IMR-90 (cell line): ENCODE data around the gene CARMIL1. TPM values are rescaled to one million over a fixed set of nuclear protein-coding genes. Genes with fewer than 3 reads are reported as not detected.

Experiments used
- ATAC-seq: fragments of 200-7000 bp; cut with Tn5 transposase; 2 replicates; pipeline ENCODE4 v1.9.1; 2020; ENCODE audit warnings: low read depth, mild to moderate bottlenecking, moderate library complexity
- BruUV-seq: library from RNA; stranded (reverse); fragments of 400-500 nt; replicated peaks from 2 replicates; lab custom pipeline; 2021; lab: Mats Ljungman, UMichigan
- CTCF ChIA-PET: fragments of 300-600 bp; formaldehyde crosslinking; extraction: SDS; loops from one replicate; lab custom pipeline; 2021; ENCODE audit warnings: antibody characterized with exemption; lab: Yijun Ruan, JAX
- POLR2A ChIA-PET: fragments of 300-600 bp; sonication (Branson Sonifier 250); formaldehyde crosslinking; loops from one replicate; lab custom pipeline; 2022; ENCODE audit warnings: antibody characterized with exemption; ENCODE audit not compliant: unreplicated experiment; lab: Charles Lee
- DNase-seq: peaks from one replicate; pipeline ENCODE4 v3.0.0; 2013
- H2AFZ ChIP-seq: replicated peaks from 2 replicates; pipeline ENCODE3; 2013; ENCODE audit warnings: low read length, mild to moderate bottlenecking; ENCODE audit not compliant: poor library complexity
- H2AK5ac ChIP-seq: 2 replicates; pipeline ENCODE4 v1.6.1; 2013; ENCODE audit warnings: low read depth, low read length, inconsistent platforms
- H2AK9ac ChIP-seq: replicated peaks from 2 replicates; pipeline ENCODE3; 2013; ENCODE audit warnings: mild to moderate bottlenecking, low read depth, low read length, moderate library complexity; ENCODE audit not compliant: poor library complexity
- H2BK120ac ChIP-seq: 2 replicates; pipeline ENCODE4 v1.6.1; 2013; ENCODE audit warnings: low read depth, low read length, inconsistent platforms
- H2BK15ac ChIP-seq: 3 replicates; pipeline ENCODE4 v1.6.1; 2013; ENCODE audit warnings: low read depth, low read length, inconsistent platforms
- H2BK20ac ChIP-seq: 2 replicates; pipeline ENCODE4 v1.6.1; 2013; ENCODE audit warnings: low read depth, mild to moderate bottlenecking, inconsistent platforms, low read length, moderate library complexity
- H2BK5ac ChIP-seq: 2 replicates; pipeline ENCODE4 v1.6.1; 2013; ENCODE audit warnings: mild to moderate bottlenecking, low read depth, low read length, inconsistent platforms; ENCODE audit not compliant: poor library complexity, severe bottlenecking
- H3K14ac ChIP-seq: replicated peaks from 2 replicates; pipeline ENCODE4 v1.6.1; 2013; ENCODE audit warnings: low read depth, low read length, inconsistent platforms
- H3K18ac ChIP-seq: 2 replicates; pipeline ENCODE4 v1.6.1; 2013; ENCODE audit warnings: low read depth, low read length, control low read depth
- H3K23ac ChIP-seq: 2 replicates; pipeline ENCODE4 v1.6.1; 2013; ENCODE audit warnings: low read depth, low read length, inconsistent platforms
- H3K27ac ChIP-seq: 2 replicates; pipeline ENCODE4 v1.5.1; 2013; ENCODE audit warnings: mild to moderate bottlenecking, control low read depth, low read length; ENCODE audit not compliant: insufficient read depth
- H3K27me3 ChIP-seq: 2 replicates; pipeline ENCODE4 v1.6.1; 2013; ENCODE audit warnings: low read length; ENCODE audit not compliant: control insufficient read depth, insufficient read depth
- H3K36me3 ChIP-seq: 2 replicates; pipeline ENCODE4 v1.6.1; 2013; ENCODE audit warnings: low read length, mixed read lengths; ENCODE audit not compliant: control insufficient read depth, insufficient read depth
- H3K4ac ChIP-seq: 2 replicates; pipeline ENCODE4 v1.6.1; 2013; ENCODE audit warnings: low read depth, low read length, inconsistent platforms
- H3K4me1 ChIP-seq: 2 replicates; pipeline ENCODE4 v1.6.1; 2013; ENCODE audit warnings: low read length, mixed read lengths; ENCODE audit not compliant: control insufficient read depth, insufficient read depth
- H3K4me2 ChIP-seq: 2 replicates; pipeline ENCODE4 v1.6.1; 2013; ENCODE audit warnings: low read depth, mild to moderate bottlenecking, control low read depth, low read length, moderate library complexity
- H3K4me3 ChIP-seq: 2 replicates; pipeline ENCODE4 v1.5.1; 2013; ENCODE audit warnings: low read depth, mild to moderate bottlenecking, control low read depth, low read length, moderate library complexity; ENCODE audit not compliant: insufficient read depth
- H3K56ac ChIP-seq: 2 replicates; pipeline ENCODE4 v1.6.1; 2013; ENCODE audit warnings: low read length, inconsistent platforms; ENCODE audit not compliant: insufficient read depth; ENCODE audit errors: extremely low read depth
- H3K79me1 ChIP-seq, 2 experiments: 2 replicates each; pipeline ENCODE4 v1.6.1; 2013; ENCODE audit warnings: low read length in 2 of 2, inconsistent platforms in 1 of 2, low read depth in 1 of 2
- H3K9ac ChIP-seq: 2 replicates; pipeline ENCODE4 v1.6.1; 2013; ENCODE audit warnings: low read depth, low read length, control low read depth
- H3K9me1 ChIP-seq: 2 replicates; pipeline ENCODE4 v1.6.1; 2013; ENCODE audit warnings: low read length, inconsistent platforms; ENCODE audit not compliant: insufficient read depth
- H3K9me3 ChIP-seq: 2 replicates; pipeline ENCODE4 v1.6.1; 2013; ENCODE audit warnings: low read length; ENCODE audit not compliant: control insufficient read depth, insufficient read depth
- H4K20me1 ChIP-seq: 2 replicates; pipeline ENCODE4 v1.6.1; 2013; ENCODE audit warnings: low read length, inconsistent platforms; ENCODE audit not compliant: insufficient read depth
- H4K5ac ChIP-seq: 2 replicates; pipeline ENCODE4 v1.6.1; 2013; ENCODE audit warnings: mild to moderate bottlenecking, low read depth, low read length, control low read depth
- H4K8ac ChIP-seq, 2 experiments: 2 replicates each; pipeline ENCODE4 v1.6.1; 2013; ENCODE audit warnings: low read depth in 2 of 2, low read length in 2 of 2, control low read depth in 1 of 2, inconsistent platforms in 1 of 2
- H4K91ac ChIP-seq: 2 replicates; pipeline ENCODE4 v1.6.1; 2013; ENCODE audit warnings: low read depth, low read length, inconsistent platforms; ENCODE audit not compliant: insufficient read depth
- BHLHE40 ChIP-seq: fragments of 150-350 bp; IDR thresholded peaks from 2 replicates; pipeline ENCODE4 v1.6.1; 2016; ENCODE audit warnings: mild to moderate bottlenecking, low read depth, low read length
- CEBPB ChIP-seq: IDR thresholded peaks from 2 replicates; pipeline ENCODE4 v1.6.1; 2012; ENCODE audit warnings: low read depth, low read length, improper control_type of control experiment
- CHD1 ChIP-seq: IDR thresholded peaks from 2 replicates; pipeline ENCODE4 v1.6.1; 2012; ENCODE audit warnings: low read depth, low read length, improper control_type of control experiment
- FOS ChIP-seq: fragments of 150-350 bp; IDR thresholded peaks from 2 replicates; pipeline ENCODE4 v1.6.1; 2016; ENCODE audit warnings: low read depth, low read length
- MAFK ChIP-seq: IDR thresholded peaks from 2 replicates; pipeline ENCODE4 v1.6.1; 2012; ENCODE audit warnings: low read depth, low read length, improper control_type of control experiment
- MAZ ChIP-seq: IDR thresholded peaks from 2 replicates; pipeline ENCODE4 v1.6.1; 2012; ENCODE audit warnings: low read depth, mild to moderate bottlenecking, low read length, improper control_type of control experiment, moderate library complexity, borderline replicate concordance
- MXI1 ChIP-seq: IDR thresholded peaks from 2 replicates; pipeline ENCODE4 v1.6.1; 2012; ENCODE audit warnings: low read depth, mild to moderate bottlenecking, low read length, moderate library complexity, borderline replicate concordance
- NFE2L2 ChIP-seq: fragments of 150-350 bp; IDR thresholded peaks from 2 replicates; pipeline ENCODE4 v1.6.1; 2016; ENCODE audit warnings: low read depth, mild to moderate bottlenecking, low read length
- POLR2A ChIP-seq: IDR thresholded peaks from 2 replicates; pipeline ENCODE4 v1.6.1; 2012; ENCODE audit warnings: mild to moderate bottlenecking, low read depth, low read length
- RAD21 ChIP-seq: IDR thresholded peaks from 2 replicates; pipeline ENCODE4 v1.6.1; 2012; ENCODE audit warnings: low read length, improper control_type of control experiment
- RCOR1 ChIP-seq: IDR thresholded peaks from 2 replicates; pipeline ENCODE4 v1.6.1; 2012; ENCODE audit warnings: mild to moderate bottlenecking, low read length, improper control_type of control experiment; ENCODE audit not compliant: insufficient replicate concordance
- RFX5 ChIP-seq: IDR thresholded peaks from 2 replicates; pipeline ENCODE4 v1.8.0; 2012; ENCODE audit warnings: low read depth, mild to moderate bottlenecking, low read length, moderate library complexity
- SMC3 ChIP-seq: fragments of 150-350 bp; IDR thresholded peaks from 2 replicates; pipeline ENCODE4 v1.6.1; 2016; ENCODE audit warnings: low read depth, mild to moderate bottlenecking, antibody characterized with exemption, low read length, moderate library complexity
- WGBS, 2 experiments: methylation state at CpG; one replicate each; pipeline versions ENCODE4 v1.1.5 to v1.1.7; 2013; ENCODE audit warnings: missing lambda C conversion rate in 2 of 2; ENCODE audit not compliant: insufficient read length in 1 of 2; ENCODE audit errors: extremely low coverage in 2 of 2; 5-methylcytosine and 5-hydroxymethylcytosine counted together
- dilution Hi-C: fragments of 300-500 bp; cut with HindIII; formaldehyde crosslinking; loops from one replicate; pipeline ENCODE4 v1.14.3; 2018; ENCODE audit warnings: low sequenced_read_pairs; ENCODE audit not compliant: unreplicated experiment
- in situ Hi-C: fragments of 300-500 bp; cut with MboI; formaldehyde crosslinking; loops from 3 replicates; pipeline ENCODE4 v1.14.3; 2019; ENCODE audit warnings: low sequenced_read_pairs, inconsistent platforms, mixed read lengths
- intact Hi-C: fragments of 100-400 bp; cut with micrococcal nuclease; formaldehyde crosslinking; loops from 2 replicates; pipeline ENCODE4 v1.10.0; 2022
- polyA plus RNA-seq, 3 experiments: library from polyadenylated mRNA; depleted of rRNA; stranded (reverse); fragments of >200 nt; gene quantifications; 2 replicates each; pipeline ENCODE4 v1.2.3, GENCODE V29; 2012; ENCODE audit warnings: low replicate concordance in 1 of 3
- total RNA-seq: library from RNA; depleted of rRNA; stranded (reverse); fragments of >200 nt; gene quantifications from 2 replicates; pipeline ENCODE4 v1.2.3, GENCODE V29; 2012
- TF ChIP-seq, protein P1 (sequence below): conservative IDR thresholded peaks from 2 replicates; pipeline ENCODE4 v1.5.1; 2012; ENCODE audit warnings: mild to moderate bottlenecking, low read depth, low read length, improper control_type of control experiment
- TF ChIP-seq, protein P2 (sequence below): fragments of 150-350 bp; IDR thresholded peaks from 2 replicates; pipeline ENCODE4 v1.6.1; 2016; ENCODE audit warnings: low read depth, mild to moderate bottlenecking, low read length, moderate library complexity, borderline replicate concordance
- TF ChIP-seq, protein P3 (sequence below): fragments of 150-350 bp; IDR thresholded peaks from 2 replicates; pipeline ENCODE4 v1.6.1; 2017; ENCODE audit warnings: mild to moderate bottlenecking, antibody characterized with exemption, low read length, low read depth

The CARMIL1 gene
- total and polyA plus RNA-seq, 2 of the 4 experiments (the other 2 are of a cell fraction): 1.3 to 2.9 TPM

DNA sequence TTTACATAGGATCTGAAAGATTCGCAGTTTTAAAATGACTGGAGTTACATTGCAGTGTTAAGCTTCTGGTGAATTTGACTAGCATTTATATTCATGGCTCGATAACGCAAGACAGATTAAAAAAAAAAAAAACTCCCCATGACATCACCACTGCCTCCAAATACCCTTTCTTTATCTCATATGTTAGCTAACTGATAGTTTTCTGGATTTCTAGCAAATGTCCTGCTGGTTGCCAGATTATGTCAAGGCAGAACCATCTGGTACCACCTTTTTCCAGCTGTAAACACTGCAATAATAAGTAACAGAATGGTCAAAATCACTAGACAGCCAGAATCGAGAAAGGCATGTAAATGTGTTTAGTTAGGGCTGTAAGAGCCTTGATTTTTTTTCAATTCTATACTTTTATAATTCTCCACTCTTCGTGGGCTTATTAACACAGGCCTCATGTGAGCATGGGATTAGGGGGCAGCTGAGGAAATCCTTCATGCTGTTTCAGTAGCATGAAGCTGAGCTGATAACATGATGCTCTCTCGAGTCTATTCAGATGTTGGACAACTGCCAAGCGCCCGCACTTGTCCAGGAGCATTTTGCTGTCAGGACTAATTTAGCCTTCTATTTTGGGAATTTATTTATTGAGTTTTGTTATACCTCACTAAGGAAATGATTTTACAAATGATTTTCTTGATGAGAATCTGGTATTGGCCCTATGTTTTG lies 206.8 kb downstream of the CARMIL1 start:
- Histone ChIP-seq H4K5ac (no peak overlapping the region), H3K9me3 (no peaks in the 10 kb centered on the region), H2BK15ac (no peak overlapping the region), H4K91ac (no peak overlapping the region), H3K9me1 (no peaks in the 10 kb centered on the region), H4K20me1 (no peaks in the 10 kb centered on the region), H2BK20ac (no peak overlapping the region), H3K23ac (no peak overlapping the region), H3K4me3 (no peak overlapping the region), H3K4me1 (no peaks in the 10 kb centered on the region), H3K27ac (no peak overlapping the region), H3K18ac (no peak overlapping the region), H3K36me3 (no peaks in the 10 kb centered on the region), H2AFZ (no peak overlapping the region), H2AK9ac (no peak overlapping the region), H2BK120ac (no peak overlapping the region), H3K4me2 (no peak overlapping the region), H4K8ac (no peak overlapping the region), H3K4ac (no peak overlapping the region), H3K79me1 (no peaks in the 10 kb centered on the region), H3K27me3 (no peaks in the 10 kb centered on the region), H3K9ac (no peak overlapping the region), H2AK5ac (no peak overlapping the region), H3K56ac (no peak overlapping the region), H2BK5ac (no peak overlapping the region), H3K14ac (no peak overlapping the region)
- no CpG with 5 or more reads among the region's 8 CpGs for WGBS, 2 experiments
- CTCF ChIA-PET: interaction anchor here (0.6 kb wide), 1 partner anchor 19 kb away, joined by 4 read pairs; no protein-coding TSS in a partner anchor
- POLR2A ChIA-PET: no interaction called here
- dilution Hi-C loops: no loop called here
- ATAC-seq: no peak
- DNase-seq: no peak
- intact Hi-C loops: loop anchor here (1.0 kb wide), 1 partner anchor 41 kb away; no protein-coding TSS in a partner anchor
- no TSS peak for BruUV-seq
- in situ Hi-C loops: loop anchor here (5.0 kb wide), 1 partner anchor 214 kb away; no protein-coding TSS in a partner anchor
- TF ChIP-seq MAFK: no peak
- no peak for TF ChIP-seq CEBPB
- no peak for TF ChIP-seq SMC3
- no peak for TF ChIP-seq MXI1
- TF ChIP-seq, protein P1, sequence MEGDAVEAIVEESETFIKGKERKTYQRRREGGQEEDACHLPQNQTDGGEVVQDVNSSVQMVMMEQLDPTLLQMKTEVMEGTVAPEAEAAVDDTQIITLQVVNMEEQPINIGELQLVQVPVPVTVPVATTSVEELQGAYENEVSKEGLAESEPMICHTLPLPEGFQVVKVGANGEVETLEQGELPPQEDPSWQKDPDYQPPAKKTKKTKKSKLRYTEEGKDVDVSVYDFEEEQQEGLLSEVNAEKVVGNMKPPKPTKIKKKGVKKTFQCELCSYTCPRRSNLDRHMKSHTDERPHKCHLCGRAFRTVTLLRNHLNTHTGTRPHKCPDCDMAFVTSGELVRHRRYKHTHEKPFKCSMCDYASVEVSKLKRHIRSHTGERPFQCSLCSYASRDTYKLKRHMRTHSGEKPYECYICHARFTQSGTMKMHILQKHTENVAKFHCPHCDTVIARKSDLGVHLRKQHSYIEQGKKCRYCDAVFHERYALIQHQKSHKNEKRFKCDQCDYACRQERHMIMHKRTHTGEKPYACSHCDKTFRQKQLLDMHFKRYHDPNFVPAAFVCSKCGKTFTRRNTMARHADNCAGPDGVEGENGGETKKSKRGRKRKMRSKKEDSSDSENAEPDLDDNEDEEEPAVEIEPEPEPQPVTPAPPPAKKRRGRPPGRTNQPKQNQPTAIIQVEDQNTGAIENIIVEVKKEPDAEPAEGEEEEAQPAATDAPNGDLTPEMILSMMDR: no peak
- TF ChIP-seq MAZ: no peak
- TF ChIP-seq POLR2A: no peak
- no peak for TF ChIP-seq FOS
- no peak for TF ChIP-seq NFE2L2
- TF ChIP-seq, protein P2, sequence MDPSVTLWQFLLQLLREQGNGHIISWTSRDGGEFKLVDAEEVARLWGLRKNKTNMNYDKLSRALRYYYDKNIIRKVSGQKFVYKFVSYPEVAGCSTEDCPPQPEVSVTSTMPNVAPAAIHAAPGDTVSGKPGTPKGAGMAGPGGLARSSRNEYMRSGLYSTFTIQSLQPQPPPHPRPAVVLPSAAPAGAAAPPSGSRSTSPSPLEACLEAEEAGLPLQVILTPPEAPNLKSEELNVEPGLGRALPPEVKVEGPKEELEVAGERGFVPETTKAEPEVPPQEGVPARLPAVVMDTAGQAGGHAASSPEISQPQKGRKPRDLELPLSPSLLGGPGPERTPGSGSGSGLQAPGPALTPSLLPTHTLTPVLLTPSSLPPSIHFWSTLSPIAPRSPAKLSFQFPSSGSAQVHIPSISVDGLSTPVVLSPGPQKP: no peak
- TF ChIP-seq RFX5: no peak
- TF ChIP-seq RAD21: no peak
- no peak for TF ChIP-seq RCOR1
- TF ChIP-seq, protein P3, sequence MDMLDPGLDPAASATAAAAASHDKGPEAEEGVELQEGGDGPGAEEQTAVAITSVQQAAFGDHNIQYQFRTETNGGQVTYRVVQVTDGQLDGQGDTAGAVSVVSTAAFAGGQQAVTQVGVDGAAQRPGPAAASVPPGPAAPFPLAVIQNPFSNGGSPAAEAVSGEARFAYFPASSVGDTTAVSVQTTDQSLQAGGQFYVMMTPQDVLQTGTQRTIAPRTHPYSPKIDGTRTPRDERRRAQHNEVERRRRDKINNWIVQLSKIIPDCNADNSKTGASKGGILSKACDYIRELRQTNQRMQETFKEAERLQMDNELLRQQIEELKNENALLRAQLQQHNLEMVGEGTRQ: no peak
- no peak for TF ChIP-seq BHLHE40
- TF ChIP-seq CHD1: no peak
